Measurements from ENCODE around the gene MLXIP. TPM values are rescaled to one million over a fixed set of nuclear protein-coding genes. Genes with fewer than 3 reads are reported as not detected.

The MLXIP gene
- total and polyA plus RNA-seq, 2 of the 13 experiments (the other 11 are each of a cell fraction or from before 2014, with no cell fraction given): 5.3 to 6.7 TPM

DNA sequence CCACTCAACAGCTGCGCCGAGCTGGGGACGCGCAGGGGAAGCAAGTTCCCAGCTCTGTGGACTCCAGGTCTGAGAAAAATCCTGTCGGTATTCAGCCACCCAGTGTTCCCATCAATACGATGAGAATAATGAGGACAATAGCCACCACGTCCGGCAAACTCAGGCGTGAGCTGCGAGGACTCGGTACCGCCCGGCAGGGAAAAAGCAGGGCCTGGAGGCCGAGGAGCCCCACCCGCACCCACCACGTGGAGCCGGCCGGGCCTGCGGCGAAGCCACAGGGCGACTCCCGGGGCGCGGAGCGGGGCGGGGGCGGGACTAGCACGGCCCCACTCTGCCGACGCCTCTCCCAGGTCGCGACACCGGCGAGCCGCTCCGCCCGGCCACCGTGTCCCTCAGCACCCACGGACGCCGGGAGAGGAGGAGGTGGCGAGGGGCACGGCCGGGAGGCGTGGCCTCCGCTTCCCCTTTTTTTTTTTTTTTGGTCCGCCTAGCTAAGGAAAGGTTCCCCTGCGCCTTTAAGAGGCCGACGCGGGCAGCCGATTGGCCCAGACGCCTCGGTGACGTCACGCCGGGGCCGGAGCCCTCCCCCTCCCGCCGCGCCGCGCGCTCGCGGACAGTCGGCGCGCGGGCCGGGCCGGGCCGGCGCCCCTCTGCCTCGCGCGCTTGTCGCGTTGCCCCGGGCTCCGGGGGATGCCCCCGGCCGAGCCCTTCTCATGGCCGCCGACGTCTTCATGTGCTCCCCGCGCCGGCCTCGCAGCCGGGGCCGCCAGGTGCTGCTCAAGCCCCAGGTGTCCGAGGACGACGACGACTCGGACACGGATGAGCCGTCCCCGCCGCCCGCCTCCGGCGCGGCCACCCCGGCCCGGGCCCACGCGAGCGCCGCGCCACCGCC, at the start of gene MLXIP (continued):
- TF ChIP-seq, protein P1, sequence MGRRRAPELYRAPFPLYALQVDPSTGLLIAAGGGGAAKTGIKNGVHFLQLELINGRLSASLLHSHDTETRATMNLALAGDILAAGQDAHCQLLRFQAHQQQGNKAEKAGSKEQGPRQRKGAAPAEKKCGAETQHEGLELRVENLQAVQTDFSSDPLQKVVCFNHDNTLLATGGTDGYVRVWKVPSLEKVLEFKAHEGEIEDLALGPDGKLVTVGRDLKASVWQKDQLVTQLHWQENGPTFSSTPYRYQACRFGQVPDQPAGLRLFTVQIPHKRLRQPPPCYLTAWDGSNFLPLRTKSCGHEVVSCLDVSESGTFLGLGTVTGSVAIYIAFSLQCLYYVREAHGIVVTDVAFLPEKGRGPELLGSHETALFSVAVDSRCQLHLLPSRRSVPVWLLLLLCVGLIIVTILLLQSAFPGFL (CRISPR knock-in tag; IDR thresholded peaks at IDR 0.05): no peak; the same call in 1 of the 2 replicates
- TF ChIP-seq, protein P2, sequence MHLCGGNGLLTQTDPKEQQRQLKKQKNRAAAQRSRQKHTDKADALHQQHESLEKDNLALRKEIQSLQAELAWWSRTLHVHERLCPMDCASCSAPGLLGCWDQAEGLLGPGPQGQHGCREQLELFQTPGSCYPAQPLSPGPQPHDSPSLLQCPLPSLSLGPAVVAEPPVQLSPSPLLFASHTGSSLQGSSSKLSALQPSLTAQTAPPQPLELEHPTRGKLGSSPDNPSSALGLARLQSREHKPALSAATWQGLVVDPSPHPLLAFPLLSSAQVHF (CRISPR knock-in tag; IDR thresholded peaks at IDR 0.05): 0 out of 2 replicates have a peak, but pooled peaks have one; percentile 68
- TF ChIP-seq RBM22 (optimal IDR thresholded peaks at IDR 0.05; ENCODE audit: low read length) (no peak), ZNF350 (CRISPR knock-in tag; IDR thresholded peaks at IDR 0.05; ENCODE audit: borderline replicate concordance, low read depth) (no peak), NFE2L2 (IDR thresholded peaks at IDR 0.05; ENCODE audit: low read length) (no peak), JDP2 (CRISPR knock-in tag; IDR thresholded peaks at IDR 0.05; ENCODE audit: borderline replicate concordance) (no peak), MTERF4 (CRISPR knock-in tag; IDR thresholded peaks at IDR 0.05) (peak; percentile 89), ZNF329 (CRISPR knock-in tag; IDR thresholded peaks at IDR 0.05; ENCODE audit: low read depth) (no peak), ADNP (CRISPR knock-in tag; IDR thresholded peaks at IDR 0.05) (no peak), LBX2 (CRISPR knock-in tag; IDR thresholded peaks at IDR 0.05; ENCODE audit: borderline replicate concordance) (peak; percentile 71; the same call in 1 of the 2 replicates), KDM6A (CRISPR knock-in tag; IDR thresholded peaks at IDR 0.05; ENCODE audit: low read depth) (no peak), ZSCAN20 (CRISPR knock-in tag; IDR thresholded peaks at IDR 0.05; ENCODE audit: borderline replicate concordance) (peak; percentile 87; the same call in 1 of the 2 replicates), ESRRA (CRISPR knock-in tag; IDR thresholded peaks at IDR 0.05; ENCODE audit: low read depth) (no peak; the same call in 1 of the 2 replicates), ZNF616 (CRISPR knock-in tag; IDR thresholded peaks at IDR 0.05; ENCODE audit: low read depth) (no peak; the same call in 1 of the 2 replicates), KAT7 (CRISPR knock-in tag; IDR thresholded peaks at IDR 0.05; ENCODE audit: borderline replicate concordance) (no peak), ZNF33A (CRISPR knock-in tag; IDR thresholded peaks at IDR 0.05; ENCODE audit: borderline replicate concordance) (no peak), ZNF326 (CRISPR knock-in tag; IDR thresholded peaks at IDR 0.05; ENCODE audit: borderline replicate concordance) (no peak), RCOR2 (CRISPR knock-in tag; IDR thresholded peaks at IDR 0.05) (no peak)
